Left lobe of liver (tissue), 2 donors: ENCODE results near the gene G2E3. TPM values are rescaled to one million over a fixed set of nuclear protein-coding genes. Genes with fewer than 3 reads are reported as not detected.
"Not testable (repeated sequence)": the region's sequence is repeated elsewhere in the genome, so short reads cannot be mapped to it uniquely, and the experiment has no call there.

Experiments
- ATAC-seq: fragments of 200-7000 bp; cut with Tn5 transposase; one replicate; pipeline ENCODE4 v1.9.1; 2020; ENCODE audit warnings: mild to moderate bottlenecking, moderate library complexity
- DNase-seq: peaks from one replicate; pipeline ENCODE4 v3.0.0-alpha.2; 2020; ENCODE audit warnings: low spot score
- total RNA-seq: library from RNA; stranded (reverse); gene quantifications from one replicate; pipeline ENCODE4 v1.2.1, GENCODE V29; 2021
- donor health status: DM: no; HTN: no; CAD: no; lungs with moderate emphysema.
- donor health status: DM: no; HTN: yes; CAD: no.

G2E3 gene
- total RNA-seq, 1 donor from 2014 or later, result 4.6 TPM

GRCh38 chr14:30559638-30560091 lies 707 bp downstream of the G2E3 start:
- ATAC-seq (peak; percentile 6), DNase-seq (no peak)

- DNase-seq, result no peak
- ATAC-seq, result no peak
Measured at GRCh38 chr14:30560581-30560980, 1.6 kb downstream of the G2E3 start.

- DNase-seq (no peak), ATAC-seq (no peak)
Measured at GRCh38 chr14:30564235-30564867, 5.4 kb downstream of the G2E3 start.

GRCh38 chr14:30564868-30565248 lies 5.9 kb downstream of the G2E3 start:
- ATAC-seq (no peak), DNase-seq (no peak)

GRCh38 chr14:30569216-30569902 lies 10.4 kb downstream of the G2E3 start:
- DNase-seq, result no peak
- no peak for ATAC-seq

- no peak for DNase-seq
Measured at GRCh38 chr14:30569903-30570226, 10.9 kb downstream of the G2E3 start.

GRCh38 chr14:30572237-30572636 lies 13.3 kb downstream of the G2E3 start:
- ATAC-seq, result no peak
- no peak for DNase-seq

More at GRCh38 chr14:30569903-30570226, 10.9 kb downstream of the G2E3 start:
- no peak for ATAC-seq

GRCh38 chr14:30572771-30573170 lies 13.8 kb downstream of the G2E3 start:
- DNase-seq (no peak), ATAC-seq (no peak)

GRCh38 chr14:30573226-30573814 lies 14.4 kb downstream of the G2E3 start:
- ATAC-seq (no peak), DNase-seq (no peak)

- ATAC-seq, result no peak
- DNase-seq, result no peak
Measured at GRCh38 chr14:30573966-30574365, 15.0 kb downstream of the G2E3 start.

GRCh38 chr14:30574777-30575176 lies 15.8 kb downstream of the G2E3 start:
- not testable (repeated sequence) for DNase-seq, ATAC-seq

GRCh38 chr14:30576333-30576732 lies 17.4 kb downstream of the G2E3 start:
- ATAC-seq, result not testable (repeated sequence)

GRCh38 chr14:30580616-30581282 lies 21.8 kb downstream of the G2E3 start:
- DNase-seq (no peak), ATAC-seq (no peak)

More at GRCh38 chr14:30576333-30576732, 17.4 kb downstream of the G2E3 start:
- not testable (repeated sequence) for DNase-seq

GRCh38 chr14:30581283-30581625 lies 22.3 kb downstream of the G2E3 start:
- DNase-seq (no peak), ATAC-seq (no peak)

GRCh38 chr14:30582376-30582775 lies 23.4 kb downstream of the G2E3 start:
- no peak for ATAC-seq
- DNase-seq, result no peak

GRCh38 chr14:30584058-30584630 lies 25.2 kb downstream of the G2E3 start:
- ATAC-seq (no peak), DNase-seq (no peak)

GRCh38 chr14:30585204-30585603 lies 26.2 kb downstream of the G2E3 start:
- DNase-seq, result no peak
- ATAC-seq, result no peak

GRCh38 chr14:30587141-30587540 lies 28.2 kb downstream of the G2E3 start:
- no peak for DNase-seq
- no peak for ATAC-seq

GRCh38 chr14:30588873-30589272 lies 29.9 kb downstream of the G2E3 start:
- ATAC-seq (no peak), DNase-seq (no peak)

GRCh38 chr14:30596935-30597334 lies 38.0 kb downstream of the G2E3 start:
- DNase-seq, result no peak
- ATAC-seq, result no peak

GRCh38 chr14:30597504-30597903 lies 38.5 kb downstream of the G2E3 start:
- ATAC-seq (no peak), DNase-seq (no peak)
